ENCODE results near the gene CCDC106. TPM values are rescaled to one million over a fixed set of nuclear protein-coding genes. Genes with fewer than 3 reads are reported as not detected.

Gene CCDC106
- total RNA-seq, 3 donors from 2014 or later (not counting 1 experiment from before 2014, with no cell fraction given) = 2.0 to 3.2 (median 3.2) TPM

- Histone ChIP-seq H3K27me3 (ENCODE audit: control insufficient read depth, insufficient read depth, low read length) (no peaks in the 10 kb centered on the region), H3K4me1 (ENCODE audit: control insufficient read depth, insufficient read depth, low read length) (peaks cover 7% of the 10 kb centered on the region), H3K36me3 (ENCODE audit: control insufficient read depth, insufficient read depth, low read length) (peaks cover 69% of the 10 kb centered on the region), H3K4me3 (ENCODE audit: low read length) (no peak overlapping the region), H3K9me3 (ENCODE audit: control insufficient read depth, insufficient read depth, low read length) (no peaks in the 10 kb centered on the region), H3K27ac (ENCODE audit: low read length) (no peak overlapping the region)
- DNase-seq (no peak), ATAC-seq (no peak)
- TF ChIP-seq CTCF (IDR thresholded peaks at IDR 0.05) = no peak
- intact Hi-C loops (cut with micrococcal nuclease) = no loop called here
- Mint-ChIP-seq H3K9me3 (no peaks in the 10 kb centered on the region), H3K4me3 (no peak overlapping the region), H3K27me3 (ENCODE audit: low read depth in 2 of 2) (no peaks in the 10 kb centered on the region), H3K4me1 (peaks cover 0 to 4% of the 10 kb centered on the region in 2 donors), H3K27ac (no peak overlapping the region), H3K36me3 (no peaks in the 10 kb centered on the region)
- 97% methylated on average over 31 of the region's 31 CpGs for WGBS (ENCODE audit: insufficient coverage)
Observed at GRCh38 chr19:55691561-55692481, 43.8 kb downstream of the CCDC106 start.

GRCh38 chr19:55692681-55693081 is 44.7 kb downstream of the CCDC106 start:
- Histone ChIP-seq H3K27ac (ENCODE audit: low read length) (no peak overlapping the region), H3K36me3 (ENCODE audit: control insufficient read depth, insufficient read depth, low read length) (peaks cover 71% of the 10 kb centered on the region), H3K27me3 (ENCODE audit: control insufficient read depth, insufficient read depth, low read length) (no peaks in the 10 kb centered on the region), H3K9me3 (ENCODE audit: control insufficient read depth, insufficient read depth, low read length) (no peaks in the 10 kb centered on the region), H3K4me3 (ENCODE audit: low read length) (no peak overlapping the region), H3K4me1 (ENCODE audit: control insufficient read depth, insufficient read depth, low read length) (peaks cover 3% of the 10 kb centered on the region)
- H3K4me1 Mint-ChIP-seq = peaks cover 0 to 4% of the 10 kb centered on the region in 2 donors
- no peak overlapping the region for H3K27ac Mint-ChIP-seq
- 97% methylated on average over 19 of the region's 19 CpGs for WGBS (ENCODE audit: insufficient coverage)
- no peaks in the 10 kb centered on the region for H3K9me3 Mint-ChIP-seq
- no peak for TF ChIP-seq CTCF (IDR thresholded peaks at IDR 0.05)
- H3K36me3 Mint-ChIP-seq = no peaks in the 10 kb centered on the region
- ATAC-seq (no peak), DNase-seq (no peak)
- H3K4me3 Mint-ChIP-seq = no peak overlapping the region
- intact Hi-C loops (cut with micrococcal nuclease) = no loop called here
- H3K27me3 Mint-ChIP-seq (ENCODE audit: low read depth in 2 of 2) = no peaks in the 10 kb centered on the region

GRCh38 chr19:55693336-55693974 is 45.4 kb downstream of the CCDC106 start:
- H3K4me3 Mint-ChIP-seq = no peak overlapping the region
- Histone ChIP-seq H3K4me3 (ENCODE audit: low read length) (no peak overlapping the region), H3K9me3 (ENCODE audit: control insufficient read depth, insufficient read depth, low read length) (no peaks in the 10 kb centered on the region), H3K36me3 (ENCODE audit: control insufficient read depth, insufficient read depth, low read length) (peaks cover 71% of the 10 kb centered on the region), H3K27ac (ENCODE audit: low read length) (no peak overlapping the region), H3K27me3 (ENCODE audit: control insufficient read depth, insufficient read depth, low read length) (no peaks in the 10 kb centered on the region), H3K4me1 (ENCODE audit: control insufficient read depth, insufficient read depth, low read length) (no peaks in the 10 kb centered on the region)
- TF ChIP-seq CTCF (IDR thresholded peaks at IDR 0.05) = no peak
- DNase-seq (no peak), ATAC-seq (no peak)
- no peaks in the 10 kb centered on the region for H3K27me3 Mint-ChIP-seq (ENCODE audit: low read depth in 2 of 2)
- 98% methylated on average over 20 of the region's 20 CpGs for WGBS (ENCODE audit: insufficient coverage)
- no peak overlapping the region for H3K27ac Mint-ChIP-seq
- no peaks in the 10 kb centered on the region for H3K36me3 Mint-ChIP-seq
- intact Hi-C loops (cut with micrococcal nuclease) = no loop called here
- no peaks in the 10 kb centered on the region for H3K9me3 Mint-ChIP-seq
- peaks cover 0 to under 1% of the 10 kb centered on the region in 2 donors for H3K4me1 Mint-ChIP-seq
